Astrocyte (in vitro differentiated cells and primary cell): Measurements from ENCODE around the gene ROPN1B.
A peak's percentile ranks its signal among the peaks of the same experiment; 100 is the strongest.
"Not testable (repeated sequence)": the region's sequence is repeated elsewhere in the genome, so short reads cannot be mapped to it uniquely, and the experiment has no call there.

Experiments used
- EZH2 ChIP-seq: IDR thresholded peaks from 2 replicates; pipeline ENCODE4 v1.6.1; 2012; ENCODE audit warnings: mild to moderate bottlenecking, low read length, inconsistent platforms; ENCODE audit not compliant: insufficient read depth
- TF ChIP-seq, protein P1 (sequence below): IDR thresholded peaks from 2 replicates; pipeline ENCODE4 v1.5.1; 2011; ENCODE audit warnings: low read depth, mild to moderate bottlenecking, inconsistent platforms, low read length, moderate library complexity; ENCODE audit not compliant: insufficient read depth

- TF ChIP-seq, protein P1, sequence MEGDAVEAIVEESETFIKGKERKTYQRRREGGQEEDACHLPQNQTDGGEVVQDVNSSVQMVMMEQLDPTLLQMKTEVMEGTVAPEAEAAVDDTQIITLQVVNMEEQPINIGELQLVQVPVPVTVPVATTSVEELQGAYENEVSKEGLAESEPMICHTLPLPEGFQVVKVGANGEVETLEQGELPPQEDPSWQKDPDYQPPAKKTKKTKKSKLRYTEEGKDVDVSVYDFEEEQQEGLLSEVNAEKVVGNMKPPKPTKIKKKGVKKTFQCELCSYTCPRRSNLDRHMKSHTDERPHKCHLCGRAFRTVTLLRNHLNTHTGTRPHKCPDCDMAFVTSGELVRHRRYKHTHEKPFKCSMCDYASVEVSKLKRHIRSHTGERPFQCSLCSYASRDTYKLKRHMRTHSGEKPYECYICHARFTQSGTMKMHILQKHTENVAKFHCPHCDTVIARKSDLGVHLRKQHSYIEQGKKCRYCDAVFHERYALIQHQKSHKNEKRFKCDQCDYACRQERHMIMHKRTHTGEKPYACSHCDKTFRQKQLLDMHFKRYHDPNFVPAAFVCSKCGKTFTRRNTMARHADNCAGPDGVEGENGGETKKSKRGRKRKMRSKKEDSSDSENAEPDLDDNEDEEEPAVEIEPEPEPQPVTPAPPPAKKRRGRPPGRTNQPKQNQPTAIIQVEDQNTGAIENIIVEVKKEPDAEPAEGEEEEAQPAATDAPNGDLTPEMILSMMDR = peak; percentile 40
- not testable (repeated sequence) for TF ChIP-seq EZH2
Observed at GRCh38 chr3:125928771-125929545, 40.0 kb upstream of the ROPN1B start.
